H1 (cell line): ENCODE measurements around the gene NHSL2. TPM values are rescaled to one million over a fixed set of nuclear protein-coding genes. Genes with fewer than 3 reads are reported as not detected.

ENCODE experiments used
- CTCF ChIA-PET: fragments of 300-600 bp; sonication (Branson Sonifier 250); formaldehyde crosslinking; loops from one replicate; lab custom pipeline; 2021; ENCODE audit not compliant: partially characterized antibody; lab: Charles Lee
- POLR2A ChIA-PET: fragments of 300-600 bp; sonication (Branson Sonifier 250); formaldehyde crosslinking; loops from one replicate; lab custom pipeline; 2021; ENCODE audit warnings: inconsistent platforms; ENCODE audit not compliant: partially characterized antibody; lab: Charles Lee
- DNase-seq, 2 experiments: peaks; one replicate each; pipeline versions ENCODE4 v3.0.0 to v3.0.0-alpha.2; 2010 to 2022; ENCODE audit warnings: low spot score in 2 of 2, low read depth in 1 of 2, mixed read lengths in 1 of 2
- FAIRE-seq: peaks from 2 replicates; lab custom pipeline; 2011; peaks lifted over from hg19 to GRCh38; lab: Jason Lieb, UNC
- H2AFZ ChIP-seq: 2 replicates; pipeline ENCODE4 v1.8.1; 2012; ENCODE audit warnings: low read length, inconsistent platforms
- H2AK5ac ChIP-seq: 2 replicates; pipeline ENCODE4 v1.6.1; 2013; ENCODE audit warnings: low read depth, low read length
- H2BK120ac ChIP-seq: replicated peaks from 2 replicates; pipeline ENCODE3; 2013; ENCODE audit warnings: low read depth, low read length, inconsistent platforms
- H2BK12ac ChIP-seq: 2 replicates; pipeline ENCODE4 v1.6.1; 2013; ENCODE audit warnings: low read depth, low read length
- H2BK15ac ChIP-seq: 2 replicates; pipeline ENCODE4 v1.6.1; 2013; ENCODE audit warnings: low read length
- H2BK20ac ChIP-seq: 2 replicates; pipeline ENCODE4 v1.6.1; 2013; ENCODE audit warnings: low read length
- H2BK5ac ChIP-seq: 2 replicates; pipeline ENCODE4 v1.6.1; 2013; ENCODE audit warnings: low read depth, low read length
- H3K14ac ChIP-seq: 2 replicates; pipeline ENCODE4 v1.6.1; 2013; ENCODE audit warnings: inconsistent platforms; ENCODE audit not compliant: insufficient read length
- H3K18ac ChIP-seq: 2 replicates; pipeline ENCODE4 v1.6.1; 2013; ENCODE audit warnings: low read length; ENCODE audit errors: extremely low read depth
- H3K23ac ChIP-seq: 2 replicates; pipeline ENCODE4 v1.6.1; 2013; ENCODE audit warnings: inconsistent platforms; ENCODE audit not compliant: insufficient read length
- H3K23me2 ChIP-seq: 2 replicates; pipeline ENCODE4 v1.6.1; 2013; ENCODE audit warnings: low read depth, low read length
- H3K27ac ChIP-seq: 2 replicates; pipeline ENCODE4 v1.6.1; 2011; ENCODE audit warnings: low read depth, low read length, inconsistent platforms
- H3K27me3 ChIP-seq, 4 experiments: replicated peaks in 1 of 4; 1 replicate in 1 of 4; 2 replicates in 3 of 4; pipeline versions ENCODE4 v1.6.1 to v1.8.1; 2011 to 2013; ENCODE audit warnings: low read length in 3 of 4, mild to moderate bottlenecking in 3 of 4, inconsistent platforms in 2 of 4, mixed read lengths in 2 of 4, moderate library complexity in 1 of 4; ENCODE audit not compliant: control insufficient read depth in 3 of 4, insufficient read depth in 3 of 4; ENCODE audit errors: extremely low read depth in 1 of 4
- H3K36me3 ChIP-seq, 4 experiments: 2 replicates each; pipeline versions ENCODE4 v1.6.1 to v1.8.1; 2011 to 2013; ENCODE audit warnings: mild to moderate bottlenecking in 4 of 4, low read length in 3 of 4, moderate library complexity in 2 of 4, control low read depth in 1 of 4, inconsistent platforms in 1 of 4; ENCODE audit not compliant: insufficient read depth in 4 of 4, control insufficient read depth in 2 of 4
- H3K4ac ChIP-seq: replicated peaks from 2 replicates; pipeline ENCODE3; 2013; ENCODE audit warnings: low read length, low read depth, mixed read lengths, inconsistent platforms; ENCODE audit not compliant: insufficient read length
- H3K4me1 ChIP-seq, 4 experiments: replicated peaks in 1 of 4; 1 replicate in 1 of 4; 2 replicates in 3 of 4; pipeline versions ENCODE4 v1.6.1 to v1.8.1; 2011 to 2013; ENCODE audit warnings: low read length in 3 of 4, inconsistent platforms in 2 of 4, mixed read lengths in 1 of 4; ENCODE audit not compliant: insufficient read depth in 4 of 4, control insufficient read depth in 3 of 4
- H3K4me2 ChIP-seq, 2 experiments: 2 replicates each; pipeline versions ENCODE4 v1.6.1 to v1.8.1; 2011 to 2013; ENCODE audit warnings: low read depth in 2 of 2, low read length in 2 of 2, control low read depth in 1 of 2, inconsistent platforms in 1 of 2, mild to moderate bottlenecking in 1 of 2; ENCODE audit not compliant: insufficient read depth in 1 of 2
- H3K4me3 ChIP-seq, 4 experiments: fragments of 200-600, 300-600 bp in 1 of 4; sonication (generic), shearing (Covaris generic), sonication (Bioruptor Twin) in 1 of 4; 2 replicates each; pipeline versions ENCODE4 v1.5.1 to v1.8.1; 2011 to 2016; ENCODE audit warnings: low read length in 4 of 4, low read depth in 3 of 4, control low read depth in 2 of 4, inconsistent platforms in 2 of 4, mild to moderate bottlenecking in 2 of 4, mixed read lengths in 1 of 4, moderate library complexity in 1 of 4; ENCODE audit not compliant: insufficient read depth in 2 of 4; ENCODE audit errors: extremely low read depth in 1 of 4
- H3K56ac ChIP-seq: replicated peaks from 2 replicates; pipeline ENCODE3; 2013; ENCODE audit warnings: low read depth, mild to moderate bottlenecking, mixed read lengths, low read length, inconsistent platforms; ENCODE audit not compliant: insufficient read length
- H3K79me1 ChIP-seq: 2 replicates; pipeline ENCODE4 v1.6.1; 2013; ENCODE audit warnings: low read depth, low read length, control low read depth
- H3K79me2 ChIP-seq, 2 experiments: 2 replicates each; pipeline versions ENCODE4 v1.6.1 to v1.8.1; 2012 to 2013; ENCODE audit warnings: low read length in 2 of 2, mild to moderate bottlenecking in 2 of 2, inconsistent platforms in 1 of 2; ENCODE audit not compliant: insufficient read depth in 2 of 2, control insufficient read depth in 1 of 2
- H3K9ac ChIP-seq, 4 experiments: replicated peaks in 1 of 4; 1 replicate in 1 of 4; 2 replicates in 3 of 4; pipeline versions ENCODE4 v1.6.1 to v1.8.1; 2011 to 2013; ENCODE audit warnings: low read depth in 3 of 4, low read length in 3 of 4, control low read depth in 2 of 4, mild to moderate bottlenecking in 2 of 4, moderate library complexity in 2 of 4, inconsistent platforms in 1 of 4; ENCODE audit errors: extremely low read depth in 1 of 4
- H3K9me3 ChIP-seq, 2 experiments: 2 replicates each; pipeline versions ENCODE4 v1.6.1 to v1.8.1; 2012 to 2013; ENCODE audit warnings: mild to moderate bottlenecking in 2 of 2, moderate library complexity in 2 of 2, control low read depth in 1 of 2, inconsistent platforms in 1 of 2, low read depth in 1 of 2, low read length in 1 of 2, mixed read lengths in 1 of 2; ENCODE audit not compliant: insufficient read depth in 2 of 2
- H4K20me1 ChIP-seq, 2 experiments: replicated peaks in 1 of 2; 2 replicates each; pipeline versions ENCODE3 to v1.8.1; 2011 to 2013; ENCODE audit warnings: inconsistent platforms in 2 of 2, low read length in 2 of 2, mild to moderate bottlenecking in 1 of 2; ENCODE audit not compliant: insufficient read depth in 2 of 2, control insufficient read depth in 1 of 2
- H4K5ac ChIP-seq: 2 replicates; pipeline ENCODE4 v1.6.1; 2013; ENCODE audit warnings: low read length, low read depth, mixed read lengths, inconsistent platforms; ENCODE audit not compliant: insufficient read length
- H4K8ac ChIP-seq: 2 replicates; pipeline ENCODE4 v1.8.0; 2013; ENCODE audit warnings: mild to moderate bottlenecking, moderate library complexity, low read length, inconsistent platforms; ENCODE audit not compliant: insufficient read depth; ENCODE audit errors: extremely low read depth
- H4K91ac ChIP-seq: replicated peaks from 2 replicates; pipeline ENCODE3; 2013; ENCODE audit warnings: low read length, mixed read lengths, inconsistent platforms; ENCODE audit not compliant: insufficient read length
- WGBS, 2 experiments: shearing (Covaris generic) in 1 of 2; methylation state at CpG; one replicate each; pipeline versions ENCODE4 v1.1.6 to v1.1.7; 2013 to 2015; ENCODE audit warnings: low lambda C conversion rate in 2 of 2, mixed read lengths in 2 of 2, inconsistent platforms in 1 of 2, low coverage in 1 of 2, missing lambda C conversion rate in 1 of 2; ENCODE audit not compliant: insufficient replicate concordance in 2 of 2, insufficient coverage in 1 of 2, insufficient read length in 1 of 2; ENCODE audit errors: extremely low coverage in 1 of 2, missing lambda C conversion rate in 1 of 2; 5-methylcytosine and 5-hydroxymethylcytosine counted together
- polyA plus RNA-seq, 7 experiments: library from polyadenylated mRNA; depleted of rRNA in 3 of 7; stranded (reverse) in 5 of 7; unstranded in 2 of 7; fragments of >200 nt in 5 of 7; fragments of 200-250 nt in 2 of 7; gene quantifications; 1 replicate in 5 of 7; 2 replicates in 1 of 7; 4 replicates in 1 of 7; pipeline versions ENCODE4 v1.2.1 to v1.2.3, GENCODE V29; 2011 to 2013; ENCODE audit warnings: missing spikeins in 2 of 7, mixed read lengths in 2 of 7
- total RNA-seq: library from RNA; stranded (reverse); fragmentation: NEBNext Ultra II Directional; extraction: Animal tissue kit (Norgen Biotek cat#: 25700); gene quantifications from 2 replicates; pipeline ENCODE4 v1.2.1, GENCODE V29; 2021

The NHSL2 gene
- total and polyA plus RNA-seq, 2 of the 8 experiments (the other 6 are each of a cell fraction or from before 2014, with no cell fraction given), result 3.7 to 7.2 TPM

DNA sequence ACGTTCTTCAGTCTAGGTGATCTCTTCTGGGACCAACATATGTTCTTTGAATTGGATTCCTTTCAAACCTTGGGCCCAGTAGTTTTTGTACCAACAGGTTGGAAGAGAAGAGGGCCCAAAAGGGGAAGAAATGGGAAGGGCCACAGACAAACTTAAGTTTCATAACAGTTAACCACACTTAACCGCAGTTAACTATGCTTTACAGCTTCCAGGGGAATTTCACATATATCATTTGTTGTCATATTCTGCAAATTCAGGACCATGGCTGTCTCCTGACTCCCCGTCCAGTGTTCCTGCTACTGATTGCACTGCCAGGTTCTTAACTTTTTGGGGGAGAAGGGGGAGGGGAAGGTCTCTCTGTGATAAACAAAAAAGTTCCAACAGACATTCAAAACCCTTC, 186.5 kb downstream of the NHSL2 start:
- DNase-seq, result no peak
- Histone ChIP-seq H3K36me3 (no peaks in the 10 kb centered on the region), H2AFZ (no peak overlapping the region), H3K27ac (no peak overlapping the region), H2BK5ac (no peak overlapping the region), H4K20me1 (no peaks in the 10 kb centered on the region), H3K79me1 (no peaks in the 10 kb centered on the region), H2BK20ac (no peak overlapping the region), H3K56ac (no peak overlapping the region), H3K4me2 (no peak overlapping the region), H3K4me1 (peaks cover 2 to 13% (median 5%) of the 10 kb centered on the region in 4 experiments; a peak in 5 of 7 replicates), H3K79me2 (no peaks in the 10 kb centered on the region), H3K4ac (no peak overlapping the region), H3K18ac (no peak overlapping the region), H3K23me2 (0 out of 2 replicates have a peak, but pooled peaks cover 2% of the 10 kb centered on the region), H3K9ac (no peak overlapping the region), H3K23ac (no peak overlapping the region), H4K5ac (no peak overlapping the region), H3K27me3 (no peaks in the 10 kb centered on the region), H2BK120ac (no peak overlapping the region), H2AK5ac (no peak overlapping the region), H3K9me3 (no peaks in the 10 kb centered on the region), H3K14ac (no peak overlapping the region), H3K4me3 (no peak overlapping the region), H2BK12ac (no peak overlapping the region), H2BK15ac (no peak overlapping the region), H4K8ac (no peak overlapping the region), H4K91ac (no peak overlapping the region)
- WGBS, 2 experiments, result 85% methylated on average over 3 of the region's 3 CpGs; no CpG with 5 or more reads in 1 of the 2 experiments
- no peak for FAIRE-seq
- CTCF ChIA-PET, result interaction anchor here (0.9 kb wide), 1 partner anchor 31 kb away, joined by 3 read pairs; no protein-coding TSS in a partner anchor
- POLR2A ChIA-PET, result no interaction called here
